GM21576 (cell line): Measurements from ENCODE around the gene SORCS2.

Experiments
- ATAC-seq: cut with Tn5 transposase; IDR thresholded peaks from one replicate; pipeline ENCODE4 v1.9.1; 2021; ENCODE audit warnings: mild to moderate bottlenecking, moderate library complexity; ENCODE audit not compliant: unreplicated experiment

SORCS2 gene

GRCh38 chr4:7668826-7669225 lies 476.5 kb downstream of the SORCS2 start:
- ATAC-seq, result no peak

GRCh38 chr4:7672601-7673000 lies 480.3 kb downstream of the SORCS2 start:
- no peak for ATAC-seq

- no peak for ATAC-seq
Observed at GRCh38 chr4:7673121-7673520, 480.8 kb downstream of the SORCS2 start.

GRCh38 chr4:7674706-7675105 lies 482.4 kb downstream of the SORCS2 start:
- ATAC-seq, result no peak

GRCh38 chr4:7675136-7675535 lies 482.8 kb downstream of the SORCS2 start:
- no peak for ATAC-seq

GRCh38 chr4:7675612-7676320 lies 483.4 kb downstream of the SORCS2 start:
- ATAC-seq, result no peak

- no peak for ATAC-seq
Observed at GRCh38 chr4:7676398-7676922, 484.1 kb downstream of the SORCS2 start.

GRCh38 chr4:7677086-7677485 lies 484.7 kb downstream of the SORCS2 start:
- no peak for ATAC-seq

- ATAC-seq, result no peak
Observed at GRCh38 chr4:7677799-7678301, 485.5 kb downstream of the SORCS2 start.

- ATAC-seq, result no peak
Observed at GRCh38 chr4:7678318-7678852, 486.0 kb downstream of the SORCS2 start.

GRCh38 chr4:7679406-7680040 lies 487.2 kb downstream of the SORCS2 start:
- ATAC-seq, result no peak

GRCh38 chr4:7680106-7680505 lies 487.8 kb downstream of the SORCS2 start:
- no peak for ATAC-seq

- ATAC-seq, result no peak
Observed at GRCh38 chr4:7680731-7681130, 488.4 kb downstream of the SORCS2 start.

- no peak for ATAC-seq
Observed at GRCh38 chr4:7683126-7683703, 490.9 kb downstream of the SORCS2 start.

- no peak for ATAC-seq
Observed at GRCh38 chr4:7684294-7684693, 492.0 kb downstream of the SORCS2 start.

GRCh38 chr4:7686070-7686870 lies 493.9 kb downstream of the SORCS2 start:
- no peak for ATAC-seq

GRCh38 chr4:7687006-7687405 lies 494.7 kb downstream of the SORCS2 start:
- ATAC-seq, result no peak

GRCh38 chr4:7687796-7688195 lies 495.5 kb downstream of the SORCS2 start:
- no peak for ATAC-seq

GRCh38 chr4:7689773-7690693 lies 497.7 kb downstream of the SORCS2 start:
- no peak for ATAC-seq

GRCh38 chr4:7691061-7691460 lies 498.7 kb downstream of the SORCS2 start:
- ATAC-seq, result no peak
